Liver (tissue), 9 donors: ENCODE measurements around the gene TFF1. TPM values are rescaled to one million over a fixed set of nuclear protein-coding genes. Genes with fewer than 3 reads are reported as not detected.

Source experiments
- DNase-seq: peaks from one replicate; pipeline ENCODE4 v3.0.0-alpha.2; 2017; ENCODE audit warnings: low spot score
- H3K27ac ChIP-seq, 2 donors: one replicate each; pipeline ENCODE4 v1.7.0; 2013; ENCODE audit warnings: inconsistent platforms in 2 of 2, low read length in 2 of 2, control low read depth in 1 of 2, low read depth in 1 of 2, mild to moderate bottlenecking in 1 of 2
- H3K27me3 ChIP-seq, 4 donors: one replicate each; pipeline versions ENCODE4 v1.6.1 to v1.7.0; 2013; ENCODE audit warnings: low read length in 3 of 4, inconsistent platforms in 1 of 4, mild to moderate bottlenecking in 1 of 4, moderate library complexity in 1 of 4; ENCODE audit not compliant: control insufficient read depth in 4 of 4, insufficient read depth in 4 of 4
- H3K36me3 ChIP-seq, 4 donors: one replicate each; pipeline versions ENCODE4 v1.6.1 to v1.7.0; 2013; ENCODE audit warnings: low read length in 3 of 4, mild to moderate bottlenecking in 3 of 4, low read depth in 1 of 4, moderate library complexity in 1 of 4; ENCODE audit not compliant: control insufficient read depth in 4 of 4, insufficient read depth in 3 of 4
- H3K4me1 ChIP-seq, 4 donors: one replicate each; pipeline versions ENCODE4 v1.6.1 to v1.7.0; 2013; ENCODE audit warnings: low read length in 3 of 4, mild to moderate bottlenecking in 3 of 4, moderate library complexity in 1 of 4; ENCODE audit not compliant: control insufficient read depth in 4 of 4, insufficient read depth in 4 of 4
- H3K4me3 ChIP-seq, 3 donors: one replicate each; pipeline versions ENCODE4 v1.6.1 to v1.7.0; 2013; ENCODE audit warnings: low read length in 3 of 3, control low read depth in 1 of 3, low read depth in 1 of 3, mild to moderate bottlenecking in 1 of 3
- H3K9ac ChIP-seq, 2 donors: one replicate each; pipeline ENCODE4 v1.7.0; 2013; ENCODE audit warnings: low read length in 2 of 2, mild to moderate bottlenecking in 2 of 2, moderate library complexity in 2 of 2, control low read depth in 1 of 2, low read depth in 1 of 2
- H3K9me3 ChIP-seq, 4 donors: one replicate each; pipeline versions ENCODE4 v1.6.1 to v1.7.0; 2013; ENCODE audit warnings: low read length in 3 of 4; ENCODE audit not compliant: control insufficient read depth in 4 of 4
- ATF3 ChIP-seq: IDR thresholded peaks from 2 replicates; pipeline ENCODE4 v1.6.1; 2016; ENCODE audit warnings: antibody characterized with exemption
- CTCF ChIP-seq: fragments of 150-350 bp; IDR thresholded peaks from 2 replicates; pipeline ENCODE4 v1.5.1; 2017; ENCODE audit warnings: improper control_type of control experiment, low read depth, low read length; ENCODE audit not compliant: missing input control
- EGR1 ChIP-seq, 2 donors: IDR thresholded peaks; 2 replicates each; pipeline ENCODE4 v1.6.1; 2016 to 2018; ENCODE audit warnings: antibody characterized with exemption in 2 of 2, low read depth in 2 of 2
- FOXA1 ChIP-seq: IDR thresholded peaks from 2 replicates; pipeline ENCODE4 v1.6.1; 2016; ENCODE audit warnings: antibody characterized with exemption
- FOXA2 ChIP-seq: IDR thresholded peaks from 2 replicates; pipeline ENCODE4 v1.6.1; 2016; ENCODE audit warnings: antibody characterized with exemption
- GABPA ChIP-seq, 2 donors: IDR thresholded peaks in 1 of 2; conservative IDR thresholded peaks in 1 of 2; 2 replicates each; pipeline ENCODE4 v1.6.1; 2016; ENCODE audit warnings: antibody characterized with exemption in 2 of 2, mild to moderate bottlenecking in 1 of 2, moderate library complexity in 1 of 2
- HNF4A ChIP-seq, 2 donors: conservative IDR thresholded peaks; 2 replicates each; pipeline ENCODE4 v1.6.1; 2016; ENCODE audit warnings: antibody characterized with exemption in 2 of 2, mild to moderate bottlenecking in 2 of 2
- HNF4G ChIP-seq: IDR thresholded peaks from 2 replicates; pipeline ENCODE4 v1.6.1; 2016; ENCODE audit warnings: antibody characterized with exemption
- JUND ChIP-seq, 2 donors: IDR thresholded peaks; 2 replicates each; pipeline ENCODE4 v1.6.1; 2016; ENCODE audit warnings: antibody characterized with exemption in 2 of 2
- MAX ChIP-seq: IDR thresholded peaks from 2 replicates; pipeline ENCODE4 v1.6.1; 2016; ENCODE audit warnings: antibody characterized with exemption
- NR2F2 ChIP-seq: IDR thresholded peaks from 2 replicates; pipeline ENCODE4 v1.6.1; 2016; ENCODE audit warnings: antibody characterized with exemption
- RAD21 ChIP-seq, 2 donors: IDR thresholded peaks; 2 replicates each; pipeline ENCODE4 v1.6.1; 2016; ENCODE audit warnings: antibody characterized with exemption in 2 of 2, mild to moderate bottlenecking in 2 of 2
- REST ChIP-seq: IDR thresholded peaks from 2 replicates; pipeline ENCODE4 v1.6.1; 2016; ENCODE audit warnings: antibody characterized with exemption, mild to moderate bottlenecking
- RXRA ChIP-seq, 2 donors: IDR thresholded peaks; 2 replicates each; pipeline ENCODE4 v1.6.1; 2017 to 2018; ENCODE audit warnings: antibody characterized with exemption in 2 of 2, mild to moderate bottlenecking in 1 of 2
- SP1 ChIP-seq: IDR thresholded peaks from 2 replicates; pipeline ENCODE4 v1.6.1; 2018; ENCODE audit warnings: antibody characterized with exemption, mild to moderate bottlenecking
- TAF1 ChIP-seq: conservative IDR thresholded peaks from 2 replicates; pipeline ENCODE4 v1.6.1; 2016; ENCODE audit warnings: antibody characterized with exemption, mild to moderate bottlenecking
- YY1 ChIP-seq: IDR thresholded peaks from 2 replicates; pipeline ENCODE4 v1.6.1; 2016; ENCODE audit warnings: antibody characterized with exemption, mild to moderate bottlenecking
- ZBTB33 ChIP-seq: IDR thresholded peaks from 2 replicates; pipeline ENCODE4 v1.6.1; 2016; ENCODE audit warnings: antibody characterized with exemption
- WGBS: extraction: QIAGEN DNeasy Blood & Tissue Kit; methylation state at CpG from one replicate; pipeline ENCODE4 v1.1.7; 2013; 5-methylcytosine and 5-hydroxymethylcytosine counted together
- polyA plus RNA-seq, 2 donors: library from polyadenylated mRNA; stranded (reverse) in 1 of 2; unstranded in 1 of 2; fragments of 200-250 nt in 1 of 2; fragments of >200 nt in 1 of 2; fragmentation: Nextera tagmentation in 1 of 2; extraction: Ambion mirVana in 1 of 2; gene quantifications; one replicate each; pipeline versions ENCODE4 v1.2.1 to v1.2.3, GENCODE V29; 2013 to 2015
- total RNA-seq, 2 donors: library from RNA; depleted of rRNA; stranded (reverse); fragments of >200 nt; gene quantifications; one replicate each; pipeline ENCODE4 v1.2.3, GENCODE V29; 2014
- donor health status: healthy.
- donor health status: healthy.
- donor health status: healthy.
- donor health status: healthy.
- donor health status: healthy.

TFF1 gene
- total and polyA plus RNA-seq, 4 donors = not detected

GRCh38 chr21:42357307-42357706, 9.0 kb downstream of the TFF1 start:
- Histone ChIP-seq H3K27ac (no peak overlapping the region), H3K36me3 (no peaks in the 10 kb centered on the region), H3K4me3 (no peak overlapping the region), H3K4me1 (no peaks in the 10 kb centered on the region), H3K9ac (no peak overlapping the region), H3K27me3 (no peaks in the 10 kb centered on the region), H3K9me3 (peaks cover 0 to 12% (median 3%) of the 10 kb centered on the region in 4 donors)
- no peak for DNase-seq
- WGBS = 64% methylated on average over 3 of the region's 3 CpGs
- TF ChIP-seq FOXA1 (no peak), NR2F2 (no peak), EGR1 (IDR thresholded peaks at IDR 0.05; ENCODE audit: low read depth in 2 of 2) (no peak), CTCF (no peak), GABPA (IDR thresholded peaks at IDR 0.05 in 1 of 2, conservative IDR thresholded peaks at IDR 0.05 in 1 of 2) (no peak), FOXA2 (no peak), JUND (IDR thresholded peaks at IDR 0.05) (no peak)

GRCh38 chr21:42356650-42357049, 9.7 kb downstream of the TFF1 start:
- H3K4me1 ChIP-seq = no peaks in the 10 kb centered on the region
- H3K36me3 ChIP-seq = no peaks in the 10 kb centered on the region
- H3K27ac ChIP-seq = no peak overlapping the region
- no peak for TF ChIP-seq GABPA (IDR thresholded peaks at IDR 0.05 in 1 of 2, conservative IDR thresholded peaks at IDR 0.05 in 1 of 2)
- no peak for TF ChIP-seq HNF4A (conservative IDR thresholded peaks at IDR 0.05)
- TF ChIP-seq RXRA (IDR thresholded peaks at IDR 0.05) = no peak
- TF ChIP-seq NR2F2 = no peak
- no peak for TF ChIP-seq JUND (IDR thresholded peaks at IDR 0.05)
- TF ChIP-seq YY1 = no peak
- TF ChIP-seq RAD21 (IDR thresholded peaks at IDR 0.05) = no peak
- TF ChIP-seq CTCF = no peak
- no peak for TF ChIP-seq REST
- no peak for TF ChIP-seq FOXA2
- TF ChIP-seq HNF4G = no peak
- TF ChIP-seq FOXA1 = no peak
- TF ChIP-seq MAX = no peak
- TF ChIP-seq ZBTB33 = no peak
- no peak for TF ChIP-seq EGR1 (IDR thresholded peaks at IDR 0.05; ENCODE audit: low read depth in 2 of 2)
- no peak for TF ChIP-seq ATF3
- no peak for TF ChIP-seq TAF1
- TF ChIP-seq SP1 = no peak
- H3K9ac ChIP-seq = no peak overlapping the region
- no peak overlapping the region for H3K4me3 ChIP-seq
- WGBS = 39% methylated on average over 6 of the region's 6 CpGs
- DNase-seq = no peak
- no peaks in the 10 kb centered on the region for H3K27me3 ChIP-seq
- H3K9me3 ChIP-seq = peaks cover 0 to 12% (median 3%) of the 10 kb centered on the region in 4 donors
